WTC11 (cell line): ENCODE measurements around the gene BAIAP2.
"Not testable (repeated sequence)": the region's sequence is repeated elsewhere in the genome, so short reads cannot be mapped to it uniquely, and the experiment has no call there.

Source experiments
- CREM ChIP-seq: sonication (generic); formaldehyde crosslinking; IDR thresholded peaks from 2 replicates; pipeline ENCODE4 v1.8.1; 2022; ENCODE audit warnings: mild to moderate bottlenecking, missing genetic modification reagents, moderate library complexity
- FOXJ3 ChIP-seq: sonication (generic); formaldehyde crosslinking; IDR thresholded peaks from 2 replicates; pipeline ENCODE4 v1.9.0; 2021; ENCODE audit warnings: missing genetic modification reagents, mild to moderate bottlenecking, borderline replicate concordance
- KAT7 ChIP-seq: sonication (generic); formaldehyde crosslinking; IDR thresholded peaks from 2 replicates; pipeline ENCODE4 v1.8.1; 2023; ENCODE audit warnings: missing genetic modification reagents, mild to moderate bottlenecking, borderline replicate concordance
- OVOL2 ChIP-seq: fragments of 250-450 bp; sonication (Bioruptor Pico); IDR thresholded peaks from 2 replicates; pipeline ENCODE4 v1.9.0; 2021; ENCODE audit warnings: mild to moderate bottlenecking, borderline replicate concordance
- SMAD3 ChIP-seq: sonication (generic); formaldehyde crosslinking; IDR thresholded peaks from 2 replicates; pipeline ENCODE4 v1.8.0; 2022; ENCODE audit warnings: missing genetic modification reagents, mild to moderate bottlenecking, borderline replicate concordance
- SP1 ChIP-seq: sonication (generic); formaldehyde crosslinking; conservative IDR thresholded peaks from 2 replicates; pipeline ENCODE4 v1.8.1; 2022; ENCODE audit warnings: missing genetic modification reagents
- TF ChIP-seq, protein P1 (sequence below): fragments of 200-600 bp; IDR thresholded peaks from 2 replicates; pipeline ENCODE4 v1.8.0; 2022; ENCODE audit warnings: antibody characterized with exemption
- TF ChIP-seq, protein P2 (sequence below): sonication (generic); formaldehyde crosslinking; IDR thresholded peaks from 2 replicates; pipeline ENCODE4 v1.8.1; 2022; ENCODE audit warnings: mild to moderate bottlenecking, missing genetic modification reagents, moderate library complexity, borderline replicate concordance

DNA sequence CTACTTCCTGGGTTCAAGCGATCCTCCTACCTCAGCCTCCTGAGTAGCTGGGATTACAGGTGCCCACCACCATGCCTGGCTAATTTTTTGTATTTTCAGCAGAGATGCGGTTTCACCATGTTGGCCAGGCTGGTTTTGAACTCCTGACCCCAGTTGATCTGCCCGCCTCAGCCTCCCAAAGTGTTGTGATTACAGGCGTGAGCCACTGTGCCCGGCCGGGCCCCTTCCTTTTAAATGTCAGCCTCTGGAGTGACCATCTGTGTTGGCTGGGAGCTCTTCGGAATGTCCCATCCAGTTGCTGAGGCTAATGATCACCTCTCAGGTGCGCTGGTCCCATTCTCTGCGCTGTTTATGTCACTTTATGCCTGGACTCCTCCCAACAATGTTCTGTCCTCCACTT is 4.6 kb upstream of the BAIAP2 start:
- TF ChIP-seq SMAD3 (CRISPR knock-in tag); SP1 (CRISPR knock-in tag); OVOL2 (CRISPR knock-in tag); KAT7 (CRISPR knock-in tag); CREM; FOXJ3 (CRISPR knock-in tag): not testable (repeated sequence)
- TF ChIP-seq, protein P1, sequence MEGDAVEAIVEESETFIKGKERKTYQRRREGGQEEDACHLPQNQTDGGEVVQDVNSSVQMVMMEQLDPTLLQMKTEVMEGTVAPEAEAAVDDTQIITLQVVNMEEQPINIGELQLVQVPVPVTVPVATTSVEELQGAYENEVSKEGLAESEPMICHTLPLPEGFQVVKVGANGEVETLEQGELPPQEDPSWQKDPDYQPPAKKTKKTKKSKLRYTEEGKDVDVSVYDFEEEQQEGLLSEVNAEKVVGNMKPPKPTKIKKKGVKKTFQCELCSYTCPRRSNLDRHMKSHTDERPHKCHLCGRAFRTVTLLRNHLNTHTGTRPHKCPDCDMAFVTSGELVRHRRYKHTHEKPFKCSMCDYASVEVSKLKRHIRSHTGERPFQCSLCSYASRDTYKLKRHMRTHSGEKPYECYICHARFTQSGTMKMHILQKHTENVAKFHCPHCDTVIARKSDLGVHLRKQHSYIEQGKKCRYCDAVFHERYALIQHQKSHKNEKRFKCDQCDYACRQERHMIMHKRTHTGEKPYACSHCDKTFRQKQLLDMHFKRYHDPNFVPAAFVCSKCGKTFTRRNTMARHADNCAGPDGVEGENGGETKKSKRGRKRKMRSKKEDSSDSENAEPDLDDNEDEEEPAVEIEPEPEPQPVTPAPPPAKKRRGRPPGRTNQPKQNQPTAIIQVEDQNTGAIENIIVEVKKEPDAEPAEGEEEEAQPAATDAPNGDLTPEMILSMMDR = not testable (repeated sequence)
- TF ChIP-seq, protein P2, sequence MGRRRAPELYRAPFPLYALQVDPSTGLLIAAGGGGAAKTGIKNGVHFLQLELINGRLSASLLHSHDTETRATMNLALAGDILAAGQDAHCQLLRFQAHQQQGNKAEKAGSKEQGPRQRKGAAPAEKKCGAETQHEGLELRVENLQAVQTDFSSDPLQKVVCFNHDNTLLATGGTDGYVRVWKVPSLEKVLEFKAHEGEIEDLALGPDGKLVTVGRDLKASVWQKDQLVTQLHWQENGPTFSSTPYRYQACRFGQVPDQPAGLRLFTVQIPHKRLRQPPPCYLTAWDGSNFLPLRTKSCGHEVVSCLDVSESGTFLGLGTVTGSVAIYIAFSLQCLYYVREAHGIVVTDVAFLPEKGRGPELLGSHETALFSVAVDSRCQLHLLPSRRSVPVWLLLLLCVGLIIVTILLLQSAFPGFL = not testable (repeated sequence)
